GM12865 (cell line): Measurements from ENCODE around the gene ZFHX2.

Experiments
- DNase-seq: peaks from one replicate; pipeline ENCODE4 v3.0.0; 2010; ENCODE audit warnings: low read depth
- H3K4me3 ChIP-seq: 2 replicates; pipeline ENCODE4 v1.5.1; 2011; ENCODE audit warnings: mild to moderate bottlenecking, low read depth, low read length, control low read depth
- TF ChIP-seq, protein P1 (sequence below): IDR thresholded peaks from 2 replicates; pipeline ENCODE4 v1.5.1; 2011; ENCODE audit warnings: low read length, control low read depth, low read depth, inconsistent platforms; ENCODE audit not compliant: insufficient read depth; ENCODE audit errors: missing control alignments

Gene ZFHX2

DNA sequence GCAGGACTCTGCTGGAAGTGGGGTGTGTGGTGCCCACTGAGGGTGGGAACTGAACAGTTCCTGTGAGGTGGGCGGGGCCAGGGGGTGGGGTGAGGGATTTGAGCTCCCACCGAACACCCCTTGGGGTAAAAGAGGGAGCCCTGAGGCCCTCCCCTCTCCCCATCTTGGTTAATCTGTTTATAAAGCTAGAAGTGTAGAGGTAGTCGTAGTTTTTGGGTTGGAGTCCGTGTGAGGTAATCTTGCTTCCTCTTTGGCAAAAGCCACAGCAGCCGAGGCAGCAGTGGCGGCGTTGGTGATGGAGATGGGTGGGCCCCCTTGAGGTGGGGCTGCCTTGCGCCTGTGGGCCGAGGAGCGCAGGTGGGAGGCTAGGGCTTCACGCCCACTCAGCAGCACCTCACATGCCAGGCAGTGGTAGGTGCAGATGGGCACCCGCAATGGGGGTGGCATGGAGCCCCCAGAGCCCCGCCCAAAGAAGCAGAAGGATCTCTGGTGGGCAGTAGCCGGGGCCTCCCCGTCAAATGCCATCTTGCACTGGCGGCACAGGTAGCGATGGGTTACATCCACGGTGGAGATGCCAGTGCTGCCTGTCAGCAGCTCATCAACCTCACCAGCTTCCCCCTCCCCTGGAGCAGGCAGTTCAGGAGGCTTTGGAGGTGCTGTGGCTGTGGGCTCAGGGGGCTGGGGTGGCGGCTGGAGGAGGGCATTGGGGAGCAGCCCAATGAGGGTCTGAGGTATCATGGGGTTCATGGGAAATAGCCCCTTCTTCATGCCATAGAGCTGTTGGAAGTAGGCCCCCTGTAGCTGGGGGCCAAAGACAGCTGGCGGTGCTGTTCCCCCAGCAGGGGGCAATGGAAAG, 29.6 kb downstream of the ZFHX2 start:
- TF ChIP-seq, protein P1, sequence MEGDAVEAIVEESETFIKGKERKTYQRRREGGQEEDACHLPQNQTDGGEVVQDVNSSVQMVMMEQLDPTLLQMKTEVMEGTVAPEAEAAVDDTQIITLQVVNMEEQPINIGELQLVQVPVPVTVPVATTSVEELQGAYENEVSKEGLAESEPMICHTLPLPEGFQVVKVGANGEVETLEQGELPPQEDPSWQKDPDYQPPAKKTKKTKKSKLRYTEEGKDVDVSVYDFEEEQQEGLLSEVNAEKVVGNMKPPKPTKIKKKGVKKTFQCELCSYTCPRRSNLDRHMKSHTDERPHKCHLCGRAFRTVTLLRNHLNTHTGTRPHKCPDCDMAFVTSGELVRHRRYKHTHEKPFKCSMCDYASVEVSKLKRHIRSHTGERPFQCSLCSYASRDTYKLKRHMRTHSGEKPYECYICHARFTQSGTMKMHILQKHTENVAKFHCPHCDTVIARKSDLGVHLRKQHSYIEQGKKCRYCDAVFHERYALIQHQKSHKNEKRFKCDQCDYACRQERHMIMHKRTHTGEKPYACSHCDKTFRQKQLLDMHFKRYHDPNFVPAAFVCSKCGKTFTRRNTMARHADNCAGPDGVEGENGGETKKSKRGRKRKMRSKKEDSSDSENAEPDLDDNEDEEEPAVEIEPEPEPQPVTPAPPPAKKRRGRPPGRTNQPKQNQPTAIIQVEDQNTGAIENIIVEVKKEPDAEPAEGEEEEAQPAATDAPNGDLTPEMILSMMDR = no peak
- no peak overlapping the region for H3K4me3 ChIP-seq
- DNase-seq = no peak

DNA sequence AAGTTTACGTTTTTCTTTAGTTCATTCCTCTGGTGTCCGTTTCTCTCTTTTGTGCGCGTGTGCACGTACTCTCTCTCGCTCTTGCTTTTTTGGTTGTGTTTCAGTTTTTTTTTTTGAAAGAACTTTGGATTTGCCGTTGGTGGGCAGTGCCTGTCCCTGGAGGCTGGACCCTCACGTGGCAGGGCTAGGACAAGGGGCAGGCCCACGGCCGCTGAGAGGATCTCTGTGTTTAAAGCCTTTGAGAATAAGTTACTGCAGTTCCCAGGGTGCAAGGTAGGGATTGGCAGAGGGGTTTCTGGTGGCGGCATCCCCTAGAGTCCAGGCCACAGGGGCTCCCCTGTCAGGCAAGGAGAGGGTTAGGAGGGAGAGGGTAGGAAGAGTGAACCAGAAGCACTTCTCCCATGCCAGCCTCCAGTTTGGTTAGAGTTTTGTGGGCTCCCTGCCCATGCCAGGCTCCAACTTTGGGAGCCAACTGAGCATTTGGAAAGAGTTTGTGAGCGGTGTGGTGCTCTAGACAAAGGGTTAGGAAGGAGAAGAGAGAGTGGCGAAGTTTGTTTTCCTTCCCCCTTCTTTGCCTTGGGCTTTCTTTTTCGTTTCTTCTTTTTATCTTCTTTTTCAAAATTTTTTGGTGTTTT, 30.5 kb downstream of the ZFHX2 start:
- DNase-seq = no peak
- H3K4me3 ChIP-seq = no peak overlapping the region

DNA sequence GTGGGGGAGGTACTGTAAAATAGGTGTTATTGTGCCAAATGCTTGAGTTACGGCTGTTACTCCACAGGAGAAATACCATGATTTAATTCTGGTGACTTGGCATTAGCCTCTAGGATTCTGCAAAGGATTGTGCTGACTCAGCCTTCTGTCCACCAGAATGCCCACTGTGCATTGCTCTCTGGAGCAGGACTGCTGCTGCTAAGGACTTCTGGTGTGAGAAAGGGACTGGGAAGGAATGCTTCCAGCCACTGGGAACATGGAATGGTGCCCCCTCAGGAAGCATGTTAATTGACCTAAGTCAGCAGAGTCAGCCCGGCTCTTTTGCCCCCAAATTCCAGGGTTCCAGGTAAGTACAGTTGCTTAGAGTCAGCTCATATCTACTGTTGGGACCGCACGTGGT, 32.9 kb downstream of the ZFHX2 start:
- no peak overlapping the region for H3K4me3 ChIP-seq
- DNase-seq = no peak
- TF ChIP-seq, protein P1 = no peak

More for the DNA sequence above, 30.5 kb downstream of the ZFHX2 start:
- TF ChIP-seq, protein P1 = no peak

DNA sequence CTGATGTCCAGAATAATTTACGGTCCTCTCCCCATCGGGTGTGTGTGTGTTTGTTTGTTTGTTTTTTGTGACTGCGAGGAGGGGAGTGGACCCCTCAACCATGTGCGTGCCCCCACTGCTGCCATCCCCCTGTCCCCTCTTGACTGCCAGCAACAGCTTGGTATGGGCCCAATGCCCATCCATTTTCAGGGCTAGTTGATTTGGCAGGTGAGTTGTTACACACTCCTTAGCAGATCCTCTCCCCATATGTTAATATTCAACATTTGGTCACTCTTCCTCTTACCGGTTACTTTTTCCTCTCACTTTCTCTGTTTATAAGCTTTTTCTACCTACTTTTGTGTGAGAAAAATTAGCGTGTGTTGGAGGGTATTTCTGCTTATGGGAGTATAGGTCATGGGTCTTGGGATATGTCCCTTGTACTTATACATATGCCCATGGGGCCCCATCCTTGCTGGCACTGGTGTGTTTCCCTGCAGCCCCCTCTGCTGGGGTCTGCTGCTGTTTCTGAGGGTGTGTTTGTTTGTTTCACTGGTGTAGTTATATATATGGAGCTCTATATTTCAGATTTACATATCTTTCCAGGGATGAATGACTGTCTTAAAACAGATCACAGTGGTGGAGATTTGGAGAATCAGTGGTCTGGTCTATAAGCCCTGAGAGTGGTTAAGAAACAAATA, 33.8 kb downstream of the ZFHX2 start:
- TF ChIP-seq, protein P1 = no peak
- no peak overlapping the region for H3K4me3 ChIP-seq
- no peak for DNase-seq

DNA sequence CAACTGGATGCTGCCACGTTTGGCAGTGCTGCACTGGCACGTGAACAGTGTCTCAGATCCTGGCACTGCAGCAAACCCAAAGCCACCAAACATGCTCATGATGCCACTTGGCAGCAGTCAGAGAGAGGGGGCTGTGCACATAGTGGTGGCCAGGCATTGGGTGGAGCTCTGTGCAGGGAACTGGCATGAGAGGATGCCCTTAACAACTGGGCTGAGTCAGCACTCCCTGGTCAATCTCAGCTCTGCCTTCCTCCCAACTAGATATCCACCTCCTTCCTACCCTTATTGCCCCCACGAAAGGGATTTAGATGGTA, 37.0 kb downstream of the ZFHX2 start:
- TF ChIP-seq, protein P1 = no peak
- no peak overlapping the region for H3K4me3 ChIP-seq
- no peak for DNase-seq

DNA sequence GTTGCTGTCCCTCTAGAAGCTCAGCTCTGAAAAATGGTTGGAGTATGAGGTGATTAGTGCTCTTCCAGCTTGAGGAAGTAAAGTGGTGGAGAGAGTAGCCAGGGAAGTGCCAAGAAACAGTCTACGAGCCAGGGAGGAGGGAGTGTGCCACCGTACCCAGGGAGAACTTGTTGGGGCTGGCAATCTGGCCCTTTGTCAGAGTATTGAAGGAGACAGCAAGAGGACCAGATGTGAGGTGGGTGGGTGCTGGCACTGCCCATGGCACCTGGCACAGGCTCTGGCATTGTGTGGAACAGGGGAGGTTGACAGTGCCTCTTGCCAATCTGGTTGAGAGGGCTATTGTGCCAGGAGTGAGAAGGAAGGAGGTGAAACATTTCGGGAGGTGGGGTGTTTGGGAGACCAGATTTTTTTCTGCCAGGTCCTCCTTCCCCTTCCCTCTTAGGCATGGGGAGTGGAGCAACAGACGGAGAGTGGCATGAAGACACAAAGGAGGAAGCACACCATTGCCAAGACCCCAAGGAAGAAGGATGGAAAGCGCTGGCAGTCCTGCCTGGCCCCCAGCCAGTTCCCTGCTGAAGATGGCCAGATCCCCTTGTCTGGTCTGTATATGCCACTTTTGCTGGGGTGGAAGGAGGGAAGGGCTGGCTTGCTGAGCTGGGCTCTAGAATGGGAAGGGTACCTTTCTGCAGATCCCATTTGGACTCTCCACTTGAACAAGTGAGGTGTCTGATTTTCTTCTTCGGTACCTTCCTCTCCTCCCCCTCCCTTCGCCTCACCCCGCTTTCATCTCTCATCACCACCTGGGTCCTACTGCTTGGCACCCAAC, 37.5 kb downstream of the ZFHX2 start:
- H3K4me3 ChIP-seq = no peak overlapping the region
- no peak for DNase-seq

More for the DNA sequence above, 37.5 kb downstream of the ZFHX2 start:
- TF ChIP-seq, protein P1 = no peak
